NCI-H128 (cell line): ENCODE measurements around the gene SCN2B.

Experiments
- DNase-seq: peaks from one replicate; lab custom pipeline; 2025; ENCODE audit not compliant: unreplicated experiment; lab: John Stamatoyannopoulos, UW

The SCN2B gene

DNA sequence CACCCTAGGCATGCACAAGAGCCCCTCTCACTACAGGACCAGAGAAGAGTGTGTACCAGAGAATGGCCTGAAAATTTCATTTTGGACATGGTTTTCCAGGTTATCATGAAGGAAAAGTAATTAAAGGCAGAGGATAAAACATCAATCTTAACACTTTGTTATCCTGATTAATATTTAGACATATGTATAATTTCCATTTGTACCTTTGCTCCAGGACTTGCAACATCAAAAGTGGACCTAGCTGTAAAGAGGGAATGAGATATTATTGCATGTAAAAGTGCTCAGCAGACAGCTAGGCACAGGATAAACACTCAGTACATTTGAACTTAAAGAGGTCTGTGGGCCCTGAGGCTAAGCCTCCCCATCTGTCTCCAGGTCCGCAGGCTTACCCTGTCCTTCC lies 21.8 kb downstream of the SCN2B start:
- no peak for DNase-seq

DNA sequence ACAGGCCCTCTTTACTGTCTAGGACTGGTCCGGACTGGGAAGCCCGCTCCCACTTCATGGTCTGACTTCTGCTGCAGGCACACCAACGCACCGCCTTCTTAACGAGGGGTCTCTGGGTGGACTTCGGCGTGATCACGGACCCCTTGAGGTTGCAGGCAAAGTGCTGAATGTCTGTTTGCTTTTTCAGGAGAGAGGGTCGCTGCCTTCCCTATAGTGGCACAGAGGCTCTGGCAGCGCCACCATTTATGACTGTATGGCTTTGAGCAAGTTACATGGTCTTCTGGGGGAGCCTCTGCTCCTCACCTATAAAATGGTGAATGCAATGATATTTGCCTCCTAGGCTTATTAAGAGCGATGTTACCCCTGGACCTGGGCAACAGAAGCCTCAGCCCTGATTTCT lies 22.5 kb downstream of the SCN2B start:
- no peak for DNase-seq

DNA sequence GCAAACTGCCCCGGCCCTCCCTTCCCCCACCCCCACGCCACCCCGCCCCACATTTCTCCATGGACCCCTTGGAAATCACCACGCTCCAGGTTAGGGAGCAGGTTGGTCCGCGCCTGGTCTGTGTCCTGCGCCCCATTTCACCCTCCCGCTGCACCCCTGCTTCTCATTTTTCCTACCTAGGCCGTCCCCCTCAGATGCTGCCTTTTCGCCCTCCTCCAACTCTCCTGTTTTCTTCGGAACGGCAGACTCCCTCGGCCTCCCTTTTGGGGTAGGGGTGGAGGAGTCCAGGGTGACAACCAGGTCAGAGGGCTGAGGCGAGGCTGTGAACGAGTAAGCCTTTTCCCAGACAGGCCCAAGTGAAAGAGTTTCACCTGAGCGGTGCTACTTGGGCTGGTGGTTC lies 22.9 kb downstream of the SCN2B start:
- DNase-seq, result no peak

DNA sequence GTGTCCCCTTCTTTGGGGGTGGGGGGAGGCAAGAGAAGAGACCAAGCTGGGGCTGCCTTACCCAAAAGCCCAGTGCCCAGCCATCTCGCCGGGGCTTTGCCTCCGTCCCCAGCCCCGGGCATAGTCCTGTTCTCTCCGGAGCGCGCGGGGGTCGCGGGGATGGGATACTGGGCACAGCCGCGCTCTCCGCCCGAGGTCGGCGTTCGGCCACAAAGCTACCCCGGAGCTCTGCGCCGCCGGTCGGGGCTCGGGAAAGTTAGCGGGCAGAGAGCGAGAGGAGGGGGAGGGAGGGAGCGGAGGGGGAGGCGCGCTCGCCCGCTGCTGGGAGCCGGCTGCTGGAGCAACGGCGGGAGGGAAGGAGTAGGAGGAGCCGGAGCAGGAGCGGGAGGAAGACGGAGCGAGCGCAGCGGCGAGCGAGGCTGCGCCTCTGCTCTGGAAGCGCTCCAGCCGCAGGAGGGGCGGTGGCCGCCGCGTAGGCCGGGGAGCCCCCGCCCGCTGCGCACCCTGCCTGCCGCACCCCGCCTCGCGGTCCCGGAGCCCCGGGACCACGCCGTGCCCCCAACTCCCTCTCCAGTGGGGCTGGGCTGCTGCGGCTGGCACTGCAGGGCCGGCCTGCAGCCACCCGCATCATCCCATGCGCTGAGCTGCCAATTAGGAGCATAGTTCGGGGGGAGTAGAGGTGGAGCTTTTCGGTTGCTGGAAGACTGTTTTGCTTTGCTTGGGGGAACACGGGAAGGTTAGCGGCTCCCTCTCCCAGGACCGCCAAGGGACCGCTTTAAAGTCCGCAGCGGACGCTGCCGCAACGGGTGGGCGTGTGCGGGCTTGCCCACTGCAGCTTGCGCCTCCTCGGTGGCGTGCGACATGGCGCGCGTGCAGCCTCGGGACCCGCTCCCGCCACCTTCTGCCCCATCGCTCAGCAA lies 23.6 kb downstream of the SCN2B start, which contains the start of gene SCN4B:
TSS of gene SCN4B (minus strand) at position 272 of the 920 bp plus-strand sequence. CDS start at position 122, 150 bp downstream.
- DNase-seq, result no peak

DNA sequence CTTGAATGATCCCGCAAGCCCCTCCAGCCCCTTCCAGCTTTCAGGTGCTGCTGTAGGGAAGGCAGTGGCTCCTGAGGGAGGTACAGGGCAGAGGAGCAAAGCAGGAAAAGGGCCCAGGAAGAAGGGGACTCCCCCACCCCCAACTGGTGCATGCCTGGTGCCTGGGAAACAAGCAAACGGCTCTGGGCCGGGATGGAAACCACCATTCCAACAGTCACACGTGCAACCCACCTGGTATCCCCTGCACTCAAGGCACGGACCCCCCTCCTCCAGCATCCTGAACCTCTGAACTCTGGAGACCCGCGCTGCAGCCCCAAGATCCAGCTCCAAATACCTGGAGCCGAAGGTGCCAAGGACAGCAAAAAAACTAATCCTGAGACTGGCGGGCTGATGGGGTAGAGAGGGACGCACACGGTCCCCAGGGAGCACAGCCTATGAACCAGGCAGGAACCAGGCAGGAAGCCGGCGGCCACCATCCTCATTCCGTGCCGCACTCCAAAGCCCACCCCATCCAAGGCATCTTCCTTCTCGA lies 24.4 kb downstream of the SCN2B start:
- DNase-seq, result no peak

DNA sequence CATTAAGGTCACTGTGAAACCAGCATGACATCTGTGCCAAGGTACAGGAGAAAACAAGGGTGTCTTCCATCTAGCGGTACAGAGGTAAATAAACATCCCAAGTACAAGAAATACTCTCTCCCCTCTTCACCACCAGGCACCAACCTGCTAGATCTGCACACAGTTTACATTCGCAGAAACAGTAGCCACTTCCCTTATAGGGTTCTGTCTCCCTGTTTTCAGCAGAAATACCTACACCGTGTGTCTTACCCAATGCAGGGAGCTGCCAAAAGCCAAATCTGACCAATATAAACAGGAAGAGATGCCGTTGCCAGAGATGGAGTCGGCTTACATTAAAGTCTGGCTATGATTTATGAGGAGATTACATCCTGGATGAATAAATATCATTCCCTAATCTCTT lies 25.0 kb downstream of the SCN2B start:
- DNase-seq, result no peak

DNA sequence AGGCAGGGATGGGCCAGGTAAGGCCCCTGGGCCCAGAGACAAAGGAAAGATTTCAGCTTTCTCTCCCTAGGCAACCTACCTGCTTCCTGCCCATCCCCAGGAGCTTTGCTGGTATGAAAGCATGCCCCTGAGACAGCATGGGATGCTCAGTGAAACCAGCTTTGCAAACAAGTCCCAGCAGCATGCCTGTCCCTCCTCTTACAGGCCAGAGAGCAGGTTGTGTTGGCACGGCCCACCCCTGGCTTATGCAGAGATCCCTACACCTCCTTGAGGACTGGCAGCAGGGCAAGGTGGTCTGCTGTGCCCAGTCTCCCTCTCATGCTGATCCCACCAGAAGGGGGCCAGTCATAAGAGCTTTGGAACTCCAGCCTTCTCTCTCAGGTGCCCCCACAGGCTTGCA lies 26.9 kb downstream of the SCN2B start:
- DNase-seq, result no peak

DNA sequence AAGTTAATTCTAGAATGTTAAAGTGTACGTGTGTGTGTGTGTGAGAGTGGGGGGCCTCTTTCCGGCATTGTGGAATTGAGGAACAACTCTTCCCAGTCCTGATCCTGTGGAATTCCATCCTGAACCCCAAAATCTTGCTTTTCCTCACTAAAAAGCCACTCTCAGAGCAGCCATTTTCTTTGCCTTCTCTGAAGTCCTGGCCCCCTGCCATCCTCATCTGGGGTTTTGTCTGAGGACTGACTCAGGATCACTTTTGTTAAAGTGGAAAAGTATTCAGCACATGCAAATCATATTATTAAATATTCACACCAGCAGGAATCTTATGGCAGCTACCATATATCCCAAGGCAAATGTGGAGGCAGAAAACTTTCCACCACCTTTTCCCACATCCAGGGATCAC lies 27.6 kb downstream of the SCN2B start:
- DNase-seq, result no peak

DNA sequence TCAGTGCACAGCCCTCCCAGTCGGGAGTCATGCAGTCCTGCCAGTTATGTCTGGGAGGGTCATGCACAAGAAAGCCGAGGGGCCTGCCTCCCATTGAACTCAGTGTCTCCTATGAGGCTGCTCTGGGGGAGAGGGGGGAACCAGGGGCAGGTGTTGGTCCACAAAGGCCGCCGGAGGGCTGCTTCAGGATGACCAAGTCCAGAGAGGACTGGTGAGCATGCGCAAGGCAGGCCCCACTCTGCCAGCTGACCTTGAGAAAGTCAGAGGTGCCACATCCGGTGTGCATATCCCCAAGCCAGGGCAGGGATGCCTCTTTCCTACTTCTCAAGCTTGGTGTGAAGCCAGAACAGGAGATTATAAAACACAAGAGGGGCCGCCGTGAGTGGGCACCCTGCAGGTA lies 28.2 kb downstream of the SCN2B start:
- no peak for DNase-seq

DNA sequence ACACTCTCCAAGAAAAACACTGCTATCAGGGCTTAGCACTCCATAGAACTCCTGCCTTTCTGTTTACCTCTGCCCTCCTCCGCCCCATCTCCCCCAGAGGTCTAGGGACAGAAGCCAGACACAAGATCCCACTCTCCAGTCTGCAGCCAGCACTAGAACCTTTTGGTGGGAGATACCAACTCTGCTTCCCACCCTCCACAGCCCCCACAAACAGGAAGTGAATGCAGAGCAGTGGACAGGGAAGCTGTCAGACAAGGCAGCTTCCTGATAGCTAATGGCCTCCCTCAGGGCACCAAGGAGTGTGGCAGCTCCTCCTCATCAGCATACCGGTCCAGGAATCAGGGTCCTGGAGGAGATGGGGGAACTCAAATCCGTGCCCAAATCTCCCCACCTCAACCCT lies 28.9 kb downstream of the SCN2B start:
- DNase-seq, result no peak

DNA sequence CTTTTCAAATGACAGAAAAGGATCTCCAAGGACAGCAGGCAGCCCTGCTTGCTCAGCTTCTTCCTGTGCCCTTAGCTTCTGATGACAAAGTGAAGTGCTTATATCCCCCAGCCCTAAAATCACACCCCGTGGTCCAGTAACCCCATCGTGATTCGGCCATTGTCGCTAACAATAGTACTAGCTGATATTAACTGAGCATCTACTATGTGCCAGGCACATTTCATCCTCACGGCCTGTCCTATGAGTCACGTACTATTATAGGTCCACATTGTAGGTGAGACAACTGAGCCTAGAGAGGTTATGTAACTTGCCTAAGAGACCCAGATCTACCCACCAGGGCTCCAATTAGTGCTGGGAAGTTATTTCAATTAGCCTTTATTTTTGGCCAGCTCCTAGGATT lies 29.9 kb downstream of the SCN2B start:
- no peak for DNase-seq

DNA sequence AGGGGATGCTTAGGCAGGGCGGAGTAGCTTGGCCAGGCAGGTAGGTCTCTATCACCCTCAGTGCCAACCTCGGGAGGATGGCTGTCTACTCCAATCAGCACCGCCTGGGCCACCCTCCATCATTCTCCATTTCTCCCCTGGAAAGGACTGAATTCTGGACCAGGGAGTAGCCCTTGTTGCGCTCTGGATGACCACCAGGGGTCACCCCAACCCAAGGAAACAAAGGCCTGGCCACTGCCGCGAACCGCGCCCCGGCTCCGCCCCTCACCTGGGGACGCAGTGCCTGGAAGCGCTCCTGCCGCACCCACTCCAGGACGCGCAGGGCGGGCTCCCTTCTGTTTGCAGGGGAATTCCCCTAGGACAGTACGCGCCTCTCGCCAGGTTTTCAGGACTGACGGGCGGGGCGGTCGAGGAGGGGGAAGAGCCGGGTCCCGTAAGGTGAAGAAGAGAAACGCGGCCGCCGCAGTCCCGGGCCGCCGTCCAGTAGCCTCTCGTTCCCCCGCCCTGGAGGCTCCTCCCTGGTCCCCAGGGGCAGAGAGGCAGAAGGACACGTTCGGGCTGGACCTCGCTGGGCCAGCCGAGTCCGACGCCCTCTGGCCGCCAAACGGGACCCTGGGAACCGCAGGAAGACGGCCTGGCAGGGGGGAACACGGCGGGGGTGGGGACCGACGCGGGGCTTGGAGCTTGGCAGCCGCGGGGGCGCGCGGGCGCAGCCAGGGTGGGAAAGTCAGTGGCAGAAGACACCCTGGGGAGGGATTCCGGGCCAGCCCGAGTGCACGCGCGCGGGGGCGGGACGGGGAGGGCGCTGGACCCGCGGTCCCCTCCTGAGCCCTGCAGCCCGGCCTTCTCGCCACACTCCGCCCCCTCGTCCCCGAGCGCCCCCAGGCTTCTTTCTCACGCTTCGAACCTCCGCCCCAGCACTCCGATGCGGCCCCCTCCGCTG lies 30.9 kb downstream of the SCN2B start:
- peak; percentile 68 for DNase-seq

DNA sequence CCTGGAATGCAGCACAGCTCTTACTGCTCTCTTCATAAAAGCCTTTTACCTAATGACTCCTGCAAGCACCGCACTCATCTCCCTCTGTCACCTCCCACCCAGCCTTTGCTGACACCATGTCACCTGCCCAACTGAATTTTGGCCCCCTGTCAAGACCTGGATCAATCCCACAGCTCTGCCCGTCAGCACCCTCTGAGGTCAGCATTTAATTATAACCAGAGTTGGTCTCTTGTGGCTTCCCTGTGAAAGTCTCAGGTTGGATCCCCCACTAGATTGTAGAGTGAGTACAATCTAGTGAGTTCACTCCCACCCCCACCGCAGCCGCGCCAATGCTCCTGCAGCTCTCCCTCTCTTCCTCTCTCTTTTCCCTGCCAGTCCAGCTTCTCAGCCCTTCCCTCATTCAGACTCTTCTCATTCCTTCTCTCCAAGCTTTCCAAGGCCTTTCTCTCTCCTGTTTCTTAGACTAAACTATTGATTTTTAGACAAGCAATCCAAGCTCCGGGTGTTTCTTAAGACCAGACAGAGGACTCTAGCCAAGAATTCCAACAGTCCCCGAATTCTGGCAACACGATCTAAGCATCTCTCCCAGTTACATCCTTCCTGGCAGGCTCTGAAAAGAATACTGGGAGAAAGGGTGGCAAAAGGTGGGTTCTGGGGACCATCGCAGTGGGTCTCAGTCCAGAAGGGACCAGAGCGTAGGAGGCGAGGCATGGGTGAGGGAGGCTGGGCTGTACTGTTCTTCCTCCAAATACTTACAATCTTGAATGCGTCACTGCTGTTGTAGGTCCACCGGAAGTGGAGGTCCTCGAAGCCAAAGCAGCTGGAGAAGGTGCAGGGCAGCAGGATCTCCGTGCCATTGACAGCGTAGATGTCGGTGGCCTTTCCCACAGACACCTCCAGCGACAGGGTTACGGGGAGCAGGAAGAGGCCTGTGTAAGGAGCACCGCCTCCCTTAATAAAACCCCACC lies 31.9 kb downstream of the SCN2B start:
- DNase-seq, result no peak

DNA sequence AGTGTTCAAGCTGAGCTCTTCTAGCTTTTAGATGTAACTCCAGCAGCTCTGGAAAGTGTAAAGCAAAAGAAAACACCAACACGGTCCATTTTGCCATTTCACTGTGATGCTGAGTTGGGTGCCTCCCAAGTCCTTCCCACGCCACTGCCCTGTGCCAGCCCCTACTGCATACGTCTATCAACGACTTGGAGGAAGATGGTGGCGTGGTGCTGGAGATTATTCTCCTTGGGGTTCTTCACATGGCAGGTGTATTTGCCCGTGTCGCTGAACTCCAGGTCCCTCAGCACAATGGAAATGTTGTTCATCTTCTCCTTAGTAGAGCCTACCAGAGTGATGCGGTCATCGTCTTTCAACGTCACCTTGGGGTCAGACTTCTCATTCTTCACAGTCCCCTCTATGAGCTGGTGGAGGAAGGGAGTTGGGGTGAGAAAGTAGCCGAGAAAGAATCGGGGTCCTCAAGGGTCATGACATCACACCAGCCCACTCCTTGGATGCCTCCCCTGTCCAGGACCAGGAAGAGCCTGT lies 32.7 kb downstream of the SCN2B start:
- DNase-seq, result no peak

DNA sequence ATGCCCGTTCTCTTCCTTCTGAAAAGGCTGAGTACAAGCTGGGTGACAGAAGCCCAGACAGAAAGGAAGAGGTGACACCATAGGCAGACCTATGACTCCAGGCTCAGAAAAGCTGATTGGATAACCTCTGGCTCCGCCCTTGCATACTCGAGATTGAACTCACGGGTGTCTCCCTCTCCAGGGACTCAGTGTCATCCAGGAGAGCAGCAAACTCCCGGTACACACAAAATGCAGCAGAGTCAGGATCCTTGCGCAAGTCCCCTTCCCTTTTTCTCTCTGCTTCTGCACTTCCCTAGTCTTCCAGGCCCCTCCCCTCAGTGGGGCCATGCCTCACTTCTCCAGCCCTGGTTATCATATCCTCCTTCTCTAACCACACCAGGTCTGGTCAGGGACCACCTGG lies 33.6 kb downstream of the SCN2B start:
- no peak for DNase-seq

DNA sequence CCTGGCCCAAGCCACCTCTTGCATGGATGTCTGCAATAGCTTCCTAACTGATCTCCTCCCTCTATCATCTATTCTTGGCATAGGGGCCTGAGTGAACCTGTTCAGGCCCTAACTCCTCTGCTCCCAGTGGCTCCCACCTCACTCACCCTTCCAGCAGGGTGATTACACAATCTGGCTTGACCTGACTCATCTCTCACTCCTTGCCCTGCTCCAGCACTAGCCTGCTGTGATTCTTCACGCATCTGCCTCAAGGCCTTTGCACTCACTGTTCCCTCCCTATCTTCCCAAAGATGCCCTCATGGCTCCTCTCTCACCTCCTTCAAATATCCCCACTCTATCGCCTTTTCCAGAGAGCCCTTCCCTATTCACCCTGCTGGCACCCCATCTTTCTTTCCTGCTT lies 34.4 kb downstream of the SCN2B start:
- no peak for DNase-seq

DNA sequence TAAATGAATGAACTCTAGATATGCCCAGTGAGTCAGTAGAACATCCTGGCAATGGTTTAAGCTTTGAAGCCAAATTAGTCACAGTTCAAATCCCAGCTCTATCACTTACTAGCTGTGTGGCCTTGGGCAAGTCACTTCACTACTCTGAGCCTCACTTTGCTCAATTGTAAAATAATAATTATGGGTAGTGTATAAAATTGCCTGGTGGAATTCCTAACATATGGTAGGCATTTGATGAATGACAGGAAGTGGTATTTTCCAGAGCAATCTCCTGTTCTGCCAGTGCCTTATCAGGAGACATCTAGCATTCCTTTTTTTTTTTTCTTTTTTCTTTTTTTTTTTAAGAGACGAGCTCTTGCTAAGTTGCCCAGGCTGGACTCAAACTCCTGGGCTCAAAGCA lies 36.9 kb downstream of the SCN2B start:
- no peak for DNase-seq

DNA sequence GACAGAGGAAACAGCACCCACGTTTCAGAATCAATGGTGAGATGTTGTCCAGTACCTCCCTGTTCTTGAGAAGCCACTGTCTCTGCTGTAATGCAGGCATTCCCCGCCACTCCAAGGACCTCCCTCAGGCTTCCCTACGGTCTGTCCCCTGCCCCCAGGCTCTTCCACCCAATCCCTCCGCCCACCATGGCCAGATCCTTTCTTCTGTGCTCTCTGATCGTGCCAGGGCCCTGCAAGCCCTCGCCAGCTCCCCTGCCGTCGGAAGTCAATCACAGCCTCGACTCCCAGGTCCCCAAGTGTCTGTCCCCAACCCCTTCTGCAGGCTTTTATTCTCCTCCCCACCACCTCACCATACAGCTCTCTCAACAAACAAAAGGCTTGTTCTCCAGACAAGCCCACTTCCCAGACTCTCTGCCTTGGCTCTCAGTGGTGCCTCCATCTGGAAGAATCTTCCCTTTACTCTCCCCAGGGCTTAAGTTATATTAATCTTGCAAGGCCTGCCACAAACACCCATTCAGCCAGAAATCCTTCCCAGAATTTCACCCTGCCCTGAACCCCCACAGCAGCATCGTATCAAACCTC lies 37.5 kb downstream of the SCN2B start:
- DNase-seq, result no peak

DNA sequence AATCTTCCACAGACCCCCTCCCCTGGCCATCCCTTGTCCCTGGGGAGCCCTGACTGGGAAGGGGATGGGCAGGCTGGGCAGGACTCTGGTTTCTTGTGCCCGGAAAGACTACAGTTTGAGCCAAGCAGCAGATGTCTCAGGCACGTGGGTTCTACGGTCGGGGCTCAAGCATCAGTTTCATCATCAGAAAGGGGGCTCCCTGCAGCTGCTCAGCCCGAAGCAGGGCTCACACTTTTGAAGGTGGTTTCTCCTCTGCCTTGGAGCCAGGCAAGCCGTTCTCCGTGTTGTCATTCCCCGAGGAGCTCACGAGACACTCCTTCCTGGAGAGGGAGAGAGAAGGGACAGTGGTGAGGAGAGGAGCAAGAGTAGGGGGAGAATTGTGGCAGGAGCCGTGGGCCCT lies 39.6 kb downstream of the SCN2B start:
- no peak for DNase-seq

DNA sequence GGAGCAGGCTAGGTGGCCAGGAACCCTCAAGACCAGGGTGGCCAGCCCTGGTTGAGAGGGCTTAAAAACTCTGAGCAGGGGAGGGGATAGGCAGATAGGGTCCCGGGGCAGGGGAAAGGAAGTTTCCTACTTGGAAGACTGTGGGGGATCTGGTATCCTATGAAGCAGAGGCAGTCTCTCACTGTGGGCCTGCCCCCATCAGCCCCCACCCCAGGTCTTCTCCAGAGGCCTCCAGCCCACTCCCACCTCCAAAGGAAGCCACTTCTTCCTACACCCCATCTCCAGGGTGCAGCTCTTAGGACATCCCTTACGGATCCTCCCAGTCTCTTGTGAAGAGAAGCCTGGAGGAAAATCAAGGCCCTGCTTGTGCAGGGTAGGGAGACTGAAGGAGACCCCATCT lies 40.1 kb downstream of the SCN2B start:
- no peak for DNase-seq
